IMR-90 (cell line): Measurements from ENCODE around the gene DOCK10. TPM values are rescaled to one million over a fixed set of nuclear protein-coding genes. Genes with fewer than 3 reads are reported as not detected.

Experiments
- ATAC-seq: fragments of 200-7000 bp; cut with Tn5 transposase; 2 replicates; pipeline ENCODE4 v1.9.1; 2020; ENCODE audit warnings: low read depth, mild to moderate bottlenecking, moderate library complexity
- BruUV-seq: library from RNA; stranded (reverse); fragments of 400-500 nt; replicated peaks from 2 replicates; lab custom pipeline; 2021; lab: Mats Ljungman, UMichigan
- CTCF ChIA-PET: fragments of 300-600 bp; formaldehyde crosslinking; extraction: SDS; loops from one replicate; lab custom pipeline; 2021; ENCODE audit warnings: antibody characterized with exemption; lab: Yijun Ruan, JAX
- POLR2A ChIA-PET: fragments of 300-600 bp; sonication (Branson Sonifier 250); formaldehyde crosslinking; loops from one replicate; lab custom pipeline; 2022; ENCODE audit warnings: antibody characterized with exemption; ENCODE audit not compliant: unreplicated experiment; lab: Charles Lee
- DNase-seq: peaks from one replicate; pipeline ENCODE4 v3.0.0; 2013
- H2AFZ ChIP-seq: replicated peaks from 2 replicates; pipeline ENCODE3; 2013; ENCODE audit warnings: low read length, mild to moderate bottlenecking; ENCODE audit not compliant: poor library complexity
- H2AK5ac ChIP-seq: 2 replicates; pipeline ENCODE4 v1.6.1; 2013; ENCODE audit warnings: low read depth, low read length, inconsistent platforms
- H2AK9ac ChIP-seq: replicated peaks from 2 replicates; pipeline ENCODE3; 2013; ENCODE audit warnings: mild to moderate bottlenecking, low read depth, low read length, moderate library complexity; ENCODE audit not compliant: poor library complexity
- H2BK120ac ChIP-seq: 2 replicates; pipeline ENCODE4 v1.6.1; 2013; ENCODE audit warnings: low read depth, low read length, inconsistent platforms
- H2BK15ac ChIP-seq: 3 replicates; pipeline ENCODE4 v1.6.1; 2013; ENCODE audit warnings: low read depth, low read length, inconsistent platforms
- H2BK20ac ChIP-seq: 2 replicates; pipeline ENCODE4 v1.6.1; 2013; ENCODE audit warnings: low read depth, mild to moderate bottlenecking, inconsistent platforms, low read length, moderate library complexity
- H2BK5ac ChIP-seq: 2 replicates; pipeline ENCODE4 v1.6.1; 2013; ENCODE audit warnings: mild to moderate bottlenecking, low read depth, low read length, inconsistent platforms; ENCODE audit not compliant: poor library complexity, severe bottlenecking
- H3K14ac ChIP-seq: replicated peaks from 2 replicates; pipeline ENCODE4 v1.6.1; 2013; ENCODE audit warnings: low read depth, low read length, inconsistent platforms
- H3K18ac ChIP-seq: 2 replicates; pipeline ENCODE4 v1.6.1; 2013; ENCODE audit warnings: low read depth, low read length, control low read depth
- H3K23ac ChIP-seq: 2 replicates; pipeline ENCODE4 v1.6.1; 2013; ENCODE audit warnings: low read depth, low read length, inconsistent platforms
- H3K27ac ChIP-seq: 2 replicates; pipeline ENCODE4 v1.5.1; 2013; ENCODE audit warnings: mild to moderate bottlenecking, control low read depth, low read length; ENCODE audit not compliant: insufficient read depth
- H3K27me3 ChIP-seq: 2 replicates; pipeline ENCODE4 v1.6.1; 2013; ENCODE audit warnings: low read length; ENCODE audit not compliant: control insufficient read depth, insufficient read depth
- H3K36me3 ChIP-seq: 2 replicates; pipeline ENCODE4 v1.6.1; 2013; ENCODE audit warnings: low read length, mixed read lengths; ENCODE audit not compliant: control insufficient read depth, insufficient read depth
- H3K4ac ChIP-seq: 2 replicates; pipeline ENCODE4 v1.6.1; 2013; ENCODE audit warnings: low read depth, low read length, inconsistent platforms
- H3K4me1 ChIP-seq: 2 replicates; pipeline ENCODE4 v1.6.1; 2013; ENCODE audit warnings: low read length, mixed read lengths; ENCODE audit not compliant: control insufficient read depth, insufficient read depth
- H3K4me2 ChIP-seq: 2 replicates; pipeline ENCODE4 v1.6.1; 2013; ENCODE audit warnings: low read depth, mild to moderate bottlenecking, control low read depth, low read length, moderate library complexity
- H3K4me3 ChIP-seq: 2 replicates; pipeline ENCODE4 v1.5.1; 2013; ENCODE audit warnings: low read depth, mild to moderate bottlenecking, control low read depth, low read length, moderate library complexity; ENCODE audit not compliant: insufficient read depth
- H3K56ac ChIP-seq: 2 replicates; pipeline ENCODE4 v1.6.1; 2013; ENCODE audit warnings: low read length, inconsistent platforms; ENCODE audit not compliant: insufficient read depth; ENCODE audit errors: extremely low read depth
- H3K79me1 ChIP-seq, 2 experiments: 2 replicates each; pipeline ENCODE4 v1.6.1; 2013; ENCODE audit warnings: low read length in 2 of 2, inconsistent platforms in 1 of 2, low read depth in 1 of 2
- H3K9ac ChIP-seq: 2 replicates; pipeline ENCODE4 v1.6.1; 2013; ENCODE audit warnings: low read depth, low read length, control low read depth
- H3K9me1 ChIP-seq: 2 replicates; pipeline ENCODE4 v1.6.1; 2013; ENCODE audit warnings: low read length, inconsistent platforms; ENCODE audit not compliant: insufficient read depth
- H3K9me3 ChIP-seq: 2 replicates; pipeline ENCODE4 v1.6.1; 2013; ENCODE audit warnings: low read length; ENCODE audit not compliant: control insufficient read depth, insufficient read depth
- H4K20me1 ChIP-seq: 2 replicates; pipeline ENCODE4 v1.6.1; 2013; ENCODE audit warnings: low read length, inconsistent platforms; ENCODE audit not compliant: insufficient read depth
- H4K5ac ChIP-seq: 2 replicates; pipeline ENCODE4 v1.6.1; 2013; ENCODE audit warnings: mild to moderate bottlenecking, low read depth, low read length, control low read depth
- H4K8ac ChIP-seq, 2 experiments: 2 replicates each; pipeline ENCODE4 v1.6.1; 2013; ENCODE audit warnings: low read depth in 2 of 2, low read length in 2 of 2, control low read depth in 1 of 2, inconsistent platforms in 1 of 2
- H4K91ac ChIP-seq: 2 replicates; pipeline ENCODE4 v1.6.1; 2013; ENCODE audit warnings: low read depth, low read length, inconsistent platforms; ENCODE audit not compliant: insufficient read depth
- CEBPB ChIP-seq: IDR thresholded peaks from 2 replicates; pipeline ENCODE4 v1.6.1; 2012; ENCODE audit warnings: low read depth, low read length, improper control_type of control experiment
- ELK1 ChIP-seq: fragments of 150-350 bp; IDR thresholded peaks from 2 replicates; pipeline ENCODE4 v1.6.1; 2016; ENCODE audit warnings: low read depth, mild to moderate bottlenecking, low read length, moderate library complexity, borderline replicate concordance
- MXI1 ChIP-seq: IDR thresholded peaks from 2 replicates; pipeline ENCODE4 v1.6.1; 2012; ENCODE audit warnings: low read depth, mild to moderate bottlenecking, low read length, moderate library complexity, borderline replicate concordance
- RAD21 ChIP-seq: IDR thresholded peaks from 2 replicates; pipeline ENCODE4 v1.6.1; 2012; ENCODE audit warnings: low read length, improper control_type of control experiment
- RCOR1 ChIP-seq: IDR thresholded peaks from 2 replicates; pipeline ENCODE4 v1.6.1; 2012; ENCODE audit warnings: mild to moderate bottlenecking, low read length, improper control_type of control experiment; ENCODE audit not compliant: insufficient replicate concordance
- RFX5 ChIP-seq: IDR thresholded peaks from 2 replicates; pipeline ENCODE4 v1.8.0; 2012; ENCODE audit warnings: low read depth, mild to moderate bottlenecking, low read length, moderate library complexity
- SMC3 ChIP-seq: fragments of 150-350 bp; IDR thresholded peaks from 2 replicates; pipeline ENCODE4 v1.6.1; 2016; ENCODE audit warnings: low read depth, mild to moderate bottlenecking, antibody characterized with exemption, low read length, moderate library complexity
- WGBS, 2 experiments: methylation state at CpG; one replicate each; pipeline versions ENCODE4 v1.1.5 to v1.1.7; 2013; ENCODE audit warnings: missing lambda C conversion rate in 2 of 2; ENCODE audit not compliant: insufficient read length in 1 of 2; ENCODE audit errors: extremely low coverage in 2 of 2; 5-methylcytosine and 5-hydroxymethylcytosine counted together
- dilution Hi-C: fragments of 300-500 bp; cut with HindIII; formaldehyde crosslinking; loops from one replicate; pipeline ENCODE4 v1.14.3; 2018; ENCODE audit warnings: low sequenced_read_pairs; ENCODE audit not compliant: unreplicated experiment
- in situ Hi-C: fragments of 300-500 bp; cut with MboI; formaldehyde crosslinking; loops from 3 replicates; pipeline ENCODE4 v1.14.3; 2019; ENCODE audit warnings: low sequenced_read_pairs, inconsistent platforms, mixed read lengths
- intact Hi-C: fragments of 100-400 bp; cut with micrococcal nuclease; formaldehyde crosslinking; loops from 2 replicates; pipeline ENCODE4 v1.10.0; 2022
- polyA plus RNA-seq, 3 experiments: library from polyadenylated mRNA; depleted of rRNA; stranded (reverse); fragments of >200 nt; gene quantifications; 2 replicates each; pipeline ENCODE4 v1.2.3, GENCODE V29; 2012; ENCODE audit warnings: low replicate concordance in 1 of 3
- total RNA-seq: library from RNA; depleted of rRNA; stranded (reverse); fragments of >200 nt; gene quantifications from 2 replicates; pipeline ENCODE4 v1.2.3, GENCODE V29; 2012
- TF ChIP-seq, protein P1 (sequence below): fragments of 150-350 bp; IDR thresholded peaks from 2 replicates; pipeline ENCODE4 v1.6.1; 2017; ENCODE audit warnings: mild to moderate bottlenecking, antibody characterized with exemption, low read length, low read depth

The DOCK10 gene
- total and polyA plus RNA-seq, 2 of the 4 experiments (the other 2 are of a cell fraction): 58.6 to 75.3 TPM

GRCh38 chr2:224966613-224967012, 75.7 kb downstream of the DOCK10 start:
- Histone ChIP-seq H3K56ac (no peak overlapping the region), H3K36me3 (no peaks in the 10 kb centered on the region)
- in situ Hi-C loops: no loop called here

More at GRCh38 chr2:224966613-224967012, 75.7 kb downstream of the DOCK10 start:
- Histone ChIP-seq H4K91ac (no peak overlapping the region), H2AFZ (no peak overlapping the region), H3K18ac (no peak overlapping the region), H3K4ac (no peak overlapping the region), H4K20me1 (no peaks in the 10 kb centered on the region), H3K9me1 (no peaks in the 10 kb centered on the region), H3K9me3 (no peaks in the 10 kb centered on the region), H2BK120ac (no peak overlapping the region), H2BK20ac (no peak overlapping the region), H2AK9ac (no peak overlapping the region), H3K79me1 (peaks cover 10 to 11% of the 10 kb centered on the region in 2 experiments; a peak in 3 of 4 replicates), H4K8ac (no peak overlapping the region), H3K14ac (no peak overlapping the region), H3K27me3 (no peaks in the 10 kb centered on the region), H2BK15ac (no peak overlapping the region), H4K5ac (no peak overlapping the region), H3K23ac (no peak overlapping the region), H3K4me1 (no peaks in the 10 kb centered on the region), H3K27ac (no peak overlapping the region), H3K4me2 (no peak overlapping the region), H3K4me3 (no peak overlapping the region), H2AK5ac (no peak overlapping the region), H3K9ac (no peak overlapping the region), H2BK5ac (no peak overlapping the region)
- no CpG with 5 or more reads among the region's 2 CpGs for WGBS, 2 experiments
- ChIA-PET POLR2A (no interaction called here), CTCF (interaction anchor here (0.7 kb wide), 1 partner anchor 1366 kb away, joined by 3 read pairs; no protein-coding TSS in a partner anchor)
- dilution Hi-C loops (no loop called here), intact Hi-C loops (no loop called here)
- DNase-seq (no peak), ATAC-seq (no peak)
- TF ChIP-seq RFX5 (no peak), SMC3 (no peak), ELK1 (no peak), CEBPB (no peak), MXI1 (no peak), RAD21 (no peak), RCOR1 (no peak)
- TF ChIP-seq, protein P1, sequence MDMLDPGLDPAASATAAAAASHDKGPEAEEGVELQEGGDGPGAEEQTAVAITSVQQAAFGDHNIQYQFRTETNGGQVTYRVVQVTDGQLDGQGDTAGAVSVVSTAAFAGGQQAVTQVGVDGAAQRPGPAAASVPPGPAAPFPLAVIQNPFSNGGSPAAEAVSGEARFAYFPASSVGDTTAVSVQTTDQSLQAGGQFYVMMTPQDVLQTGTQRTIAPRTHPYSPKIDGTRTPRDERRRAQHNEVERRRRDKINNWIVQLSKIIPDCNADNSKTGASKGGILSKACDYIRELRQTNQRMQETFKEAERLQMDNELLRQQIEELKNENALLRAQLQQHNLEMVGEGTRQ: no peak
- no TSS peak for BruUV-seq
